Renal cortical epithelial cell (primary cell): ENCODE results near the gene CLEC11A. TPM values are rescaled to one million over a fixed set of nuclear protein-coding genes. Genes with fewer than 3 reads are reported as not detected.
"Not testable (repeated sequence)": the region's sequence is repeated elsewhere in the genome, so short reads cannot be mapped to it uniquely, and the experiment has no call there.

Source experiments
- DNase-seq: peaks from one replicate; pipeline ENCODE4 v3.0.0-alpha.2; 2011; ENCODE audit warnings: low read depth
- total RNA-seq: library from RNA; depleted of rRNA; stranded (reverse); fragments of >200 nt; gene quantifications from 2 replicates; pipeline ENCODE4 v1.2.3, GENCODE V29; 2014

Gene CLEC11A
- total RNA-seq, 1 donor from 2014 or later, result 0.15 TPM

DNA sequence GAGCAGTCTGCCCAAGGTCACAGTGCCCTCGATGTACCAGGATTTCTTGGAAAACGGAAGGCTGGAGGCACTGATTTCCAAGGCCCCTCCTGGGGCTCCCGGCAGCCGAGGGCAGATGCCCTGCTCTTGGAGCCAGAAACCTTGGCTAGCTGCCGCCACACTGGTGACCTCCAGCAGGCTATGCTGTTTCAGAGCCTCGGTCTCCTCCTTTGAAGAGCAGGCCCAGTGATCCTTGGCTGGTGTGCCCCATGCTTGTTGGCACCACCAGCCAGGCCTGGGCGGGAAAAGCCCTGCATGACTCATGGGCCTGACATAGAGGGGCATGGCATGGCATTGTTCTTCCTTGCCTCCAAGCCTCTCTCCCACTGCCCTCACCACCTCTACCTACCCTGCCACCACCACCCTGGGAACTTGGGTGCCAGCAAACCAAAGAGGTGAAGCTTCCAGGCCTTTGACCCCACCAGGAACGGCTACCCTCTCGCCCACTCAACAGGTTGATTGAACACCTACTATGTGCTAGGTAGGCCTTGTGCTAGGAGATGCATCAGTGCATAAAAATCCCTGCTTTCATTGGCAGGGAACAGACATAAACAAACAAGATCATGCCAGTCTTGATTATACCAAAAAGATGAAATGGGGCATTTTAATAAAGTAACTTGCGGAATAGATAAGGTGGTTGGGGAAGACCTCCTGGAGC lies 1.6 kb upstream of the CLEC11A start:
- DNase-seq, result peak; percentile 56

DNA sequence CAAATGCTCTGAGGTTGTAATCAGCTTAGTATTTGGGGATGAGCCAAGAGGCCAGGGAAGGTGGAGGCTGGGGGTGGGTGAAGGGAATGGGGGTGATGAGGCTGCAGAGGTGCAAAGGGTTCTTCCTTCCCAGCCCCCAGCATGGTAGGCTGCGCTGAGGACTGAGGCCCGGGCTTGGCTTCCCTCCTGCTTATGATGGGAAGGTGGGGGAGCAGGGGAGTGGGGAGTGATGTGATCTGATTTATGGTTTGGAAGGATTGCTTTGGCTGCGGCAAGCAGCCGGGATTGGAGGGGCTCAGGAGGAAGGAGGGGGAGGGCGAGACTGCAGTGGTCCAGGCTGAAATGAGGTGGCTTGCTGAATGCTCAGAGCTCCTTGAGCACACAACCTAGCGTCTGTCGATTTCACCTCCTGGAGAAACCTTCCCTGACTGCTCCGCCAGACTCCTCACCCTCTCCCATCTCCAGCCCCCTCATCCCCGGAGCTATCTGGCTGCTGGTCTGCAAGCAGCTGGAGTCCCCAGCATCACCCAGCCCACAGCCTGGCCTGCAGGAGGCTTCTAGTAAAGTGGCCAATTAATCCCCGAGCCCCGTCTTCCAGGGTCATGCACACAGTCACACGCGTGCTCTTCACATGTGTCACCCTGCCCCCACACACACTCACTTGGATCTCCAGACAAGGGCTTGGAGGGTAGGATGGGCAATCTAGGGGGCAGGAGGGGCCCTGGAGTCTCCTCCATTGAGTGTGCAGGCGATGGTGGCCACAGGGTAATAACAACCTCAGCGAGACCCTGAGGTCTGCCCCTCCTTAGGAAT lies 757 bp upstream of the CLEC11A start:
- DNase-seq, result no peak

DNA sequence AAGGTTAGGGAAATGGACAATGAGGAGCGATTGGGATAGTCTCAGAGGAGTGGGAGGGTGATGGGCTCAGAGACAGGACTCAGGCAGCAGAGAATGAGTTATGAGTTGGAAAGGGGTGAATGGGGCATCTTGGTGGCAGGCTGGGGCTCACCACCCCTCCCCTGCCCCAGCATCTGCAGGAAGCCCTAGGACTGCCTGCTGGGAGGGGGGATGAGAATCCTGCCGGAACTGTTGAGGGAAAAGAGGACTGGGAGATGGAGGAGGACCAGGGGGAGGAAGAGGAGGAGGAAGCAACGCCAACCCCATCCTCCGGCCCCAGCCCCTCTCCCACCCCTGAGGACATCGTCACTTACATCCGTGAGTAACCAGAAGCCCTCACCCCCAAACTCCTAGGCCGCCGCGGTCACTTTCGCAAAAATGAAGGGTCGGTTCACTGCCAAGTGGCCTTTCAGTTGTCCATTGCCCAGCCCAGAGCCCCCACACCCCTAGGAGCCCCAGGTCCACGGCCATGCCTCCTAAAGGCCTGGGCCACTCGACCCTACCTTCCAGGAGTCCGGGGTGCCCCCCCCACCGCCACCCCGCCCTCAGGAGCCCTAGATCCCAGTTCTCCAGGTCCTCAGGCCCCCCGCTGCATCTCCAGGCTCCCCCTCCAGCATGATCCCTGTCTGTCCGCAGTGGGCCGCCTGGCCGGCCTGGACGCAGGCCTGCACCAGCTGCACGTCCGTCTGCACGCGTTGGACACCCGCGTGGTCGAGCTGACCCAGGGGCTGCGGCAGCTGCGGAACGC lies 764 bp downstream of the CLEC11A start:
- no peak for DNase-seq

DNA sequence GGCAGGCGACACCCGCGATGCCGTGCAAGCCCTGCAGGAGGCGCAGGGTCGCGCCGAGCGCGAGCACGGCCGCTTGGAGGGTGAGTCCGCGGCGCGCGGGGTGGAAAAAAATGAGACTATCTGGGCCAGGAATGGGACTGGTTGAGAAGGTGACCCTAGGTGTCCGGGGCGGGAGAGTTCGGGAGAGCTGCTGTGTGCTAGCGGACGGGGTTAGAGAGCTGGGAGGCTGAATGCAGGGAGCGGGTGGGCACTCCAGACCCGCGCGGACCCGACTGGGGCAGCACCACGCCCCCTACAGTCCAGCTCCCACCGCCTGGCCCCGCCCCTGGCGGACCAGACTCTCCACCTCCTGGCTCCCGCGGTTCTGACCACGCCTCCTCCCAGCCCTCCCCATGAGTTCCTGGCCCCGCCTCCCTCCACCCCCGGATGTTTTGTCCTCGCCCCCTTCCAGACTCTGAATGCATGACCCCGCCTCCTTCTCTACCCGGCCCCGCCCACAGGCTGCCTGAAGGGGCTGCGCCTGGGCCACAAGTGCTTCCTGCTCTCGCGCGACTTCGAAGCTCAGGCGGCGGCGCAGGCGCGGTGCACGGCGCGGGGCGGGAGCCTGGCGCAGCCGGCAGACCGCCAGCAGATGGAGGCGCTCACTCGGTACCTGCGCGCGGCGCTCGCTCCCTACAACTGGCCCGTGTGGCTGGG lies 1.5 kb downstream of the CLEC11A start:
- peak; percentile 92 for DNase-seq

DNA sequence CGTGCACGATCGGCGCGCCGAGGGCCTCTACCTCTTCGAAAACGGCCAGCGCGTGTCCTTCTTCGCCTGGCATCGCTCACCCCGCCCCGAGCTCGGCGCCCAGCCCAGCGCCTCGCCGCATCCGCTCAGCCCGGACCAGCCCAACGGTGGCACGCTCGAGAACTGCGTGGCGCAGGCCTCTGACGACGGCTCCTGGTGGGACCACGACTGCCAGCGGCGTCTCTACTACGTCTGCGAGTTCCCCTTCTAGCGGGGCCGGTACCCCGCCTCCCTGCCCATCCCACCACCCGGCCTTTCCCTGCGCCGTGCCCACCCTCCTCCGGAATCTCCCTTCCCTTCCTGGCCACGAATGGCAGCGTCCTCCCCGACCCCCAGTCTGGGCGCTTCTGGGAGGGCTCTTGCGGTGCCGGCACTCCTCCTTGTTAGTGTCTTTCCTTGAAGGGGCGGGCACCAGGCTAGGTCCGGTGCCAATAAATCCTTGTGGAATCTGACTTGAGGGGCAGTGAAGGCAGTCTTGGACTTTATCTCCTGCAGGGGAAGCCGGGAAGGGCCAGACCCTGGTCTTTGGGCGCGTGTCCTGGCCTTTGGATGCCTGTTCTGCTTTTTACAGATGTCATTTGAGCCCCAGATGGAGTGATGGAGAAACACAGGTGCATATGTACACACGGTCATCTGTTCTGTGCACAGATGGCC lies 2.2 kb downstream of the CLEC11A start:
- DNase-seq, result no peak

DNA sequence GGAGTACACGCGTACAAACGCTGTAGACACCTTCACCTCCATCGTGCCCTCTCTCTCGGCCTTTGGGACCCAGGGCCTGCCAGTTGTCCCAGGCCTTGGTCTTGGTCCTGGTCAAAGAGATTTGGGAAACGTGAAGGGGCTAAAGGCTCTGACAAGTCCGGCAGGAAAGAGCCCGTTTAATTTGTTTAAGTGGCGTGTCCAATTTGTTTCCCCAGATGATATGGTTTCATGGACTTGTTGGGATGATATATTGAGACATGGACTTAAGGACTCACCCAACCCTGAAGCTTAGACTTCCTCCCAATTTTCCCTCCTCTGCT lies 2.7 kb downstream of the CLEC11A start:
- DNase-seq, result no peak

DNA sequence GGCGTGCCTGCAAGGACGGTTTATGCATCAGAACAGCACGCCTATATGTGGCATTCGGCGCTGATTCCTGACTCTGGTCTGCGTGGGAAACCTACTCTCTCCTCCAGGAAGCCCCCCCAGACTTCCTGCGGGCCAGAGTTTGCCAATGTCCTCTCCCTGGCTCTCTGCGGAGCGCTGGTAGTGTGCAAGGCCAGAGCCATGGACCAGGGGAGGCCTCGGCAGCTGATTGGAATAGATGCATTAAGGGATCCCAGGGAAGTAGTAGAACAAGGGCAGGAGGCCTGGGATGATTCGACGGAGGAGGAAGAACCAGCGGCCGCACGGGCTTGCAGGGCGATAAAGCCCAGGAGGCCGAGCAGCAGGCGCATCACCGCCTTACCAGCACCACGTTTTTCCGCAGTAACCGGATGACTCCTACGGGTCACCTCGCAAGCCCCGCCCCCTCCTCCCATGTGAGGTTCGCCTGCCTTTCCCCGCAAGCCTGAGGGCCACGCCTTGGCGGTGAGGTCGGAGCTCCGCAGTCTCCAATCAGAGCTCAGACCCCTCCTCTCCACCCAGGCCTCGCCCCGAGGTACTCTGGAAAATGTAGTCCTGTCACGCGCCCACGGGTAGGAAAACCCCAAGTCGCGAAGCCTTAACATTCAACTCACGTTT lies 5.0 kb downstream of the CLEC11A start:
- DNase-seq, result peak; percentile 59

DNA sequence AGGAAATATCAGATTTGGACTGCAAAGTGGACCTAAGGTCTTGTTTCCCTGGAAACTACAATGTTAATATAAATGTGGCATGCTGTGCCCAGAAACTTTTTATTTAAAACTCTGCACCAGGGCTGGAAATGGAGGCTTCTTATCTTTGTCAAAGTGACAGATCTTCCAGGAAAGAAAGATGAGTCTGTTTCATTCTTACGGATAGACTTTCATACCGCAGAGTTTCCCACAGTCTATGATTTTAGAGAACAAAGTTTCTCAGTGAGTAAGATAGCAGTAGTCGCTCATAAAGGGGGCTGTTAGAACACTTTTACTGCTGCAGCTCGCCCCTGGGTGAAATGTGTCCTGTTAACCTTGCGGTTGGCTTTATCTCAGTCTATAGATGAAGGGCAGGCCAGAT lies 6.7 kb downstream of the CLEC11A start:
- no peak for DNase-seq

DNA sequence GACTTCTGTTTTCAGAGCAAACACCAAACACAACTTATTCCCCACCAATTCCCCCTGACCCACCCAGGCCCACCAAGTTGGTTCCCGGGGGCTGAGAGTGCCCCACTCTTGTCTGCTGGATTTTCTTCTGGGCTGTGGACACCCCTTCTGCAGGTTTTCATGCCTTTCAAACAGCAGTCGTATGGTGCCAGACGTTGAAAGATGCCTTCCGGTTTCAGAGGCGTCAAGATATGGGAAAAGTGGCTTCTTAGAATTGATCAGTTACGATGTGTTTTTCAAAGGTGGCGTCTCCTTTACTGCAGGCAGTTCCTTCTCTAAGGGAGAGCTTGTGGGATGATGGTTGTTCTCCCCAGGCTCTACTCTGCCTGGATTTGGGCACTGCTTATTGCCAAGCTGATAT lies 12.7 kb downstream of the CLEC11A start:
- no peak for DNase-seq

DNA sequence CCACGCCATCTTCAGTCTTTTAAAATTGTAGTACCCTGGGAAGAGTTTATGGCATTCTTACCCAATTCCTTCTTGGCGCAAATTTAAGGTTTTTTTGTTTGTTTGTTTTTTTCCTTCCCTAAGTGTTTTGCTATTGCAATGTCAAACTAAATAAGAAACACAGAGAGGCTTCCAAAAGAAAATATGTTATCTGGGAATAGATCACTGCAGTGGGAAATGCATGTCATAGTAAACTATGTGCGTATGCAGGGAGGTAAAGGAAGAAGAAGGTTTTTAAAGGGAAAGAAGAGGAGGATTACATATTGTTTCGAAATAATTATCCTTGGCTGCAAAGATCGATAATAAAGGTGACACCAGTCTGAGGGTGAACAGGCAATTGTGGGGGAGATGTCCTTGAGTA lies 13.2 kb downstream of the CLEC11A start:
- no peak for DNase-seq

DNA sequence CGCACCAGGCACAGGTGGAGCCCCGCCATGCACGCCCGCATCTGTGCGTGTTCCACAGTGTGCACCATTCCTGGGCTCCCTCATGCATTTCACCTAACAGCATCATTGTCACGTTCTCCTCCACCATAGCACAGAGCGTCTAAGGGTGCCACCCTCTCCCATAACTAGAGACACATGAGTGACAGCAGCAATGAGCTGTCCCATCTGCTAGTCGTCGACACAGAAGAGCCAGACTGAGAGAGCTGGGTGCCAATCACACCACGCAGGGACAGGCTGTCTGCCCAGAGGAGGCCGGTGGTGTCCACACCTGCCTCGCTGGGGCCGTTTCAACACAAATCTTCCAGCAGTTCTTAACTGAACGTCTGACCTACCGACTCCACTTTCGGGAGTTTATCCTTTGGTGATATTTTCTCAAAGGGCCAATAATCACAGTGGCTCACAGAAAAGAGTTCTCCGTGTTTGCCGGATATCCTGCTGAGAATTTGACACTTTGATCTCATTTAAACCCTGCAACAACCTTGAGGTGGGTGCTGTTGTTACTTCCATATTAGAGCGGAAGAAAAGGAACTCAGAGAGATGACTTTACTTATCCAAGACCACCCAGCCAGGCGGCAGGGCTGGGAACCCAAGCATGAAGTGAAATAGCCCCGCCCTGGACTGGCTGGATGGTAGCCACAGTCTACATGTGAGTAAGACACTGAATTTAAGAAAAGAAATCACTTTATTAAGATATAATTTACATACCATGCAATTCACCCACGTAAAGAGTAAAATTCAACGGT lies 16.2 kb downstream of the CLEC11A start:
- DNase-seq, result no peak

DNA sequence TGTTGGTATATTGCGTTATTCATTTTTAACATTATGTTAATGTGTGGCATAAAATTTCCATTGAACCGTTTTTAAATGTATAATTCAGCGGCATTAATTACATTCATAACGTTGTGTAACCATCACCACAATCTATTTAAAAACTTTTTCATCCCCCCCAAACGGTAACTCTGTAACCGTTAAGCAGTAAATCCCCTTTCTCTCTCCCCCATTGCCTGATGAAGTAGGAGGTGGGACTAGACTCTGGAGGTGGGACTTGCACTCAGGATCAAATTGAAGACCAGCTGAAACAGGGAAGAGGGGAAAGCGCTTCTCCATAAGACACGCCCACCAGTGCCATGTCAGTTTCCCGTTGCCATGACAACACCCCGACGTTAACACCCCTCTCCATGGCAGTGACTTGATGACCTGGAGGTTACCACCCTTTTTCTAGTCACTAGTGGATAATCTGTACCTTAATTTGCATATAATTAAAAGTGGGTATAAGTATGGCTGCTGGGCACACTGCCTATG lies 16.8 kb downstream of the CLEC11A start:
- DNase-seq, result no peak

DNA sequence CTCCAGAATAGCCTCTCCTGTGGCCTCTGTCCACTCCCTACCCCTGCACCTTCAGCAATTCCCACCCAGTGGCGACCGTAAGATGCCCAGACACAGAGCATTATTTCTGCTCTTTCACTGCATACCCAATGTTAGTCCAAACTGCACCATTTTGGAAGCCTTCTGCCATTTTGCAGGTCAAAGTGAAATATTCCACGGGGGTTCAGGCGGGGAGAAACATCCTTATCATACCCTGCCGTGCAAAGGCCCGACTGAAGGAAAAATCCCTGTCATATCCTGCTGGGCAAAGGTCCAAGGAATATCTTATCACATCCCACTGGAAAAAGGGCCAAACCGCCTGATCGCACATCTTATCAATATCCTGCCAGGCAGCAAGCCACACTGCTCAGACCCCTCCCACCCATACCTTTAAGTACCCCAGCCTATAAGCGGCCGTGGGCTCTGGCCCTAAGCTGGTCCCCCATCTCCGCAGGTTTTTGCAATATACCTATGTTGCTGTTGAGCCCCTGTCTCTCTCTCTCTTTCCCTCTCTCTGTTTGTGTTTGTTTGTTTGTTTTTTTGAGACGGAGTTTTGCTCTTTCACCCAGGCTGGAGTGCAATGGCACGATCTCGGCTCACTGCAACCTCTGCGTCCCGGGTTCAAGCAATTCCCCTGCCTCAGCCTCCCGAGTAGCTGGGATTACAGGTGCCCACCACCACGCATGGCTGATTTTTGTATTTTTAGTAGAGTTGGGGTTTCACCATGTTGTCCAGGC lies 18.2 kb downstream of the CLEC11A start:
- DNase-seq, result no peak

DNA sequence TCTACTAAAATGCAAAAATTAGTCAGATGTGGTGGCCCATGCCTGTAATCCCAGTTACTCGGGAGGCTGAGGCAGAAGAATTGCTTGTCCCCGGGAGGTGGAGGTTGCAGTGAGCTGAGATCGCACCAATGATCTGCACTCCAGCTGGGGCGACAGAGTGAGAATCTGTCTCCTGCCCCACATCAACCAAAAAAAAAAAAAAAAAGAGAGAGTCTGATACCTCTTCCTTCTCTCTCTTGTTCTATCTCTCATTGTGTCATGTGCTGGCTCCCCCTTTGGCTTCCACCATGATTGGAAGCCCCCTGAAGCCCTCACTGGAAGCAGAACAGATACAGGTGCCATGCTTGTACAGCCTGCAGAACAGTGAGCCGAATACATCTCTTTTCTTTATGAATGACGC lies 20.4 kb downstream of the CLEC11A start:
- no peak for DNase-seq

DNA sequence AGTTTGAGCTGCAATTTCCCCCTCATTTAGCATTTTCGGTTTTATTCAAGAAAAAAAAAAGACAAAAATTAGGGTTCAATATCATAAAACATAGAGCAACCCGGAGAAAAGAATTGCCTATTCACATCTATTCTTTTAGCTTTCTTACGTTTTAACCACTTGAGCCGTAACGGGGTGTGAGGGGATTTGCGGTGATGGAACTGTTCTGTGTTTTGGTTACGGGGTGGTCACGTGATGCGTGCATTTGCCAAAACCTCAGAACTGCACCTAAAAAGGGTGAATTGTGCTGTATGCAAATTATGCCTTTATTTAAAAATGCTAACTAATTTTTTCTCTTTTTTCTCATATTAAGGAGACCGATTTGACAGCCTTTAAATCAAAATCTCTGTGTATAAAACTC lies 22.1 kb downstream of the CLEC11A start:
- DNase-seq, result no peak

DNA sequence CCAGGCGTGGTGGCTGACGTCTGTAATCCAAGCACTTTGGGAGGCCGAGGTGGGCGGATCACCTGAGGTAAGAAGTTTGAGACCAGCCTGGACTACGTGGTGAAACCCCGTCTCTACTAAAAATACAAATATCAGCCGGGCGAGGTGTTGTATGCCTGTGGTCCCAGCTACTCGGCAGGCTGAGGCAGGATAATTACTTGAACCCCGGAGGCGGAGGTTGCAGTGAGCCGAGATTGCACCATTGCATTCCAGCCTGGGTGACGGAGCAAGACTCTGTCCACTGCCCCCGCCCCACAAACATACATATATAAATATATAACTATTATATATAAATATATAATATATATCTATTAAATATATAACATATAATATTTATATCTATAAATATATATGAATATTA lies 24.0 kb downstream of the CLEC11A start:
- DNase-seq, result not testable (repeated sequence)

DNA sequence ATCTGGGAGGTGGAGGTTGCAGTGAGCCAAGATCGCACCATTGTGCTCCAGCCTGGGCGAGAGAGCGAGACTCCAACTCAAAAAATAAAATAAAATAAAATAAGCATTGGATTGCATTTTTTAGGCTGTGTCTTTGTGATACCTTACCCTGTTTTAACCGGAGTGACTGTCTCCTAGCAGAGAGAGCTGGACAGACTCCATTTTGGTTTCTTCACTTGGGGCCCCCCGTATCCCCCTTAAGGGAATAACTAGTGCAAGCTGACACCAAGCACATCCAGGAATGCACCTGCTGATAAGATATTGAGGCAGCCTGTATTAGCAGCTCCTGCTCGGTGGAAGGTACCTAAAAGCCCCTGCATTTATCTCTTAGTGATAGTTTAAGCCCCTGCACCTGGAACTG lies 26.3 kb downstream of the CLEC11A start:
- DNase-seq, result no peak

DNA sequence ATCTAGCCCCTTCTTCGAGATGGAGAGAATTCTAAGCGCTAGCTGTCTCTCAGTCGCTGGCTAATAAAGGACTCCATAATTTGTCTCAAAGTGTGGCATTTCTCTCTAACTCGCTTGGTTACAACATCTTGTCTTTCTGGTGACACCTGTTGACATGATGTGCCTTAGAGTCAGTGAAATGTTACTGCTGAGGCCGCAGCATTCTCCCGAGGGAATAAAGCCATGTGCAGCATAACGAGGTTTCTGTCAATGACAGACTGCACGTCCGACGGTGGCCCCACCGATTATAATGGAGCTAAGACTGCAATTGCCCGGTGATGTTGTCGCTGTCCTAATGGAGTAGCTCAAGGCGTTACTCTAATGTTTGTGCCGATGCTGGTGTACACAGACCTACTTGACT lies 26.8 kb downstream of the CLEC11A start:
- no peak for DNase-seq

DNA sequence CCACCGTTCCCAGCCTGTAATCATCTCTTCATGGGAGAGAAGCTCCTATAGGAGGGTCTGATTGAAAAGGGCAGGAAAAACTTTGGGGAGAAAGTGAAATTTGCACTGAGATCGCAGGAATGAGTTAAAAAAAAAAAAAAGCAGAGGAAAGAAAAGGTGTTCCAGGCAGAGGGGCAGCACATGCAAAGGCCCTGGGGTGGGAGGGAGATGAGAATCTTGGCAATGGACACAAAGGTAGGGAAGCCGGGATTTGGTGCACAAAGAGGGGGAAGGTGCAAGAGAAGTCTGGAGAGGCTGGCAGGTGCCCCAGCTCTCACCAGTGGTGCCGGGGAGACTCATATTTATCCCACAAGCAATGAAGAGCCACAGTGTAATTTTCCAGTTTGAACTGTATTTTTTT lies 30.7 kb downstream of the CLEC11A start:
- no peak for DNase-seq
